NOMO-1 treated with DMSO at 0.1 percent for 48 hours (cell line): ENCODE measurements around the gene P4HB.

Experiments
- DNase-seq: peaks from one replicate; lab custom pipeline; 2025; ENCODE audit not compliant: unreplicated experiment; lab: John Stamatoyannopoulos, UW

Gene P4HB

DNA sequence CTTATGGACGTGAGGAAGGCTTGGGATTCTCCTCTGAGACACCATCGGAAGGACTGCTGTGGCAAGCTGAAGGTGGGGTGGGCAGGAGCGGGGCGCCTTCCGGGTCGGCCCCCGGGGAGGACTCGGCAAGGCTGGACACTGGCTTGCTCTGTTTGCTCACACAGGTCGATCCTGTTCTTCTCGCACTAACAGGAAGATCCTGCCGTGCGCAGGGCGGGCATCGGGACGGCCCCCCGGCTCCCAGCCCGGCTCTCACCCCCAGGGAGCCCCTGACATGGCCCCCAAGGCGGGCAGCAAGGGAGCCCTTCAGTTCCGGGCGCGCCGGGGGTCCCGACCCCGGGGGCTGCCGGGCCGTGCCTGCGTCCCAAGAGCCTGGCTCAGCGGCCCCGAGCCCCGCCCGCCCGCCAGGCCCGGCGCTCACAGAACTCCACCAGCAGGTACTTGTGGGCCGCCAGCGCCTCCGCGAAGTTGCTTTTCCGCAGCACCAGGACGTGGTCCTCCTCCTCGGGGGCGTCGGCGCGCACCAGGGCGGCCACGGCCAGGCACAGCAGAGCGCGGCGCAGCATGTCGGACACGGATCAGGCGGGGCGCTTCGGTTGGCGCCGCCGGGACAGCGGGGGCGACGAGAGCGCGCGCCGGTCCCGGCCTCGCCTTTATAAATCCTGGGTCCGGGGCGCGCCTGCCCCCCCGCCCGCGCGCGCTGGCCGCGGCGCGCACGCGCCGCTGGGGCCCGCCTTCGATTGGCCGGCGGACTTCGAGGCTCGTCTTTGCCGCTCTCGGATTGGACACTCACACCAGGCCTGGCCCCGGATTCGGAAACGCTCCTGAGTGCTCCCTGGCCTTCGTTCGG is at the start of gene P4HB:
TSS of gene P4HB (minus strand) at position 630 of the 850 bp plus-strand sequence. CDS start at position 566, 64 bp downstream.
- DNase-seq, result no peak

DNA sequence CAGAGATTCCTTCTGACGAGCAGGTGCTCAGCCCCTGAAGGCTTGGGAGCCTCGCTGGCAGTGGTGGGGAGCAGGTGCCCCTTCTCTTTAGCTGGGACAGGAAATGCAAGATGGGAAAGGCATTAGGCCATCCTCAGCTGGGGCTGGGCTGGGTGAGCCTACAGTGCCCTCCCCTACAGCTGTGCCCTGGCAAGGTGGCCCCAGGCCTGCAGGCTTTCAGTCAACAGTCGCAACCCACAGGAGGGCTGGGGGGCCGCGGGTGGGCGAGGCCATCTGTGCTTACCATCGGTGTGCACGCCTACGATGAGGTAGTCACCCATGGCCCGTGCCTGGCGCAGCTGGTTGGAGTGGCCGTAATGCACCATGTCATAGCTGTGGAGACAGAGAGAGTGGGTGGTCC is 48.9 kb upstream of the P4HB start:
- DNase-seq, result no peak

DNA sequence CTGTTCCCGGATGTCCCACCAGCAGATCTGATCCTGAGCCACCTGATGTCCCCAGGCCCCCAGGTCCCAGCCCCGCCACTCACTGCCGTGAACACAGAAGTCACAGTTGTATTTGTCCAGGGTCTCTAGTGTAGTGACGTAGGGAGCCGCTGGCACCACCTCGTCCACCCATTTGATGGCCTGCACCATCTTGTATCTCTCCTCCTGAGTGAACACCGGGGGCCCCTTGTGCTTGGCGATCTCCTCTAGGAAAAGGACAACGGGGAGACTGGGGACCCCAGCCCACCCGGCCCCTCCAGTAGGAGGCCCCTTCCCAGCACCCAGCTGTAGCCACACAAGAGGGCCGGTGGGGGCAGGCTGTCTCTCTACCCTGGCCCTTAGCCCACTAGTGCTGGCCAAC is 48.5 kb upstream of the P4HB start:
- DNase-seq, result no peak

GRCh38 chr17:81907219-81908145 is 47.1 kb upstream of the P4HB start:
- no peak for DNase-seq

DNA sequence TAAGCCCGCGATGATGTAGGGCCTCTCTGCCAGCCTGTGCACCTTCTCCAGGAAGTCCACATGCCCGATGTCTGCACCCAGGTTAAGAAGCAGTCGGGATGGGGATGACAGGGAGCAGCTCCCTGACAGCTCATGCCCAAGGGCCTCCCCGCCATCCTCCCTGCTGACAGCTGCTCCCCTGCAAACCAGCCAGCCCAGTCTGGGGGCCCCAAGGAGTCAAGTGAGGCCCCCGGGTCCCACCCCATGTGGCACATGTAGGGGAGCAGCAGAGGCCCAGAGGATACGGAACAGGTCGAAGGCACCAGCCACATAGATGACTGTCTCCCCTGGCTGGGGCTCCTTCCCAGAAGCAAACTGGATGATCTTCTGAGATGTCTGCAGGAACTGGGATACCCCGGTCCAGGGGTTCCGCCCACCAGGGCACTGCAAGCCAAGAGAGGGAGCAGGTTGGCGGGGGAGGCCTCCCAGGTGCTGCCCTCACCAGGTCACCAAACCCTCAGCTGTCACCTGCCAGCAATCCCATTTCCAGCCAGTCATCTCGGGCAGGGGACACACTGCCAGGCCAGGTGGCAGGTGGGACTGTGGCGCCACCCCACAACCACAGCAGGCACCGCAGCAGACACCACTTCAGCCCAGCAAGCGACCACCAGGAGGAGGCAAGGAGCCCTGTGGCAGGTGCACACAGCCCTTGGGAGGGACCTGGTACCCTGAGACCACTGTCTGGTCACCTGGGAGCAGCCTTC is 46.3 kb upstream of the P4HB start:
- no peak for DNase-seq

DNA sequence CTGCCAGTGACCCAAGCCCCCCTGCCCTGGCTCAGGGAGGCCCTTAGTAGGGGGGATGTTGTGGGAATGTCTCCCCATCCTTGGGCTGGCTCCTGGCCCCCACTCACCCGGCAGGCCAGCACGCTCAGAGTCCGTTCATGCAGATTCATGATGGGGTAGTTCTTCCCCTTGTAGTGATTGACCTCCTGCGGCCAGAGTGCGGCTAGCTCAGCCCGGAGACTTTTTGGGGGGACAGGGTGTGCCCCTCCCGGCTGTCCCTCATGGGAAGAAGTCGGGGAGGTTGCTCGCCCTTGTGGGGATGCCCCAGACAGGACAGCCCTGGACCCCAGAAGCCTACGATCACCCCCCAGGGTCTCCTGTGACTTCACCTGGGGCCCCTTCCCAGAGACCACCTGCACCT is 45.7 kb upstream of the P4HB start:
- DNase-seq, result no peak

DNA sequence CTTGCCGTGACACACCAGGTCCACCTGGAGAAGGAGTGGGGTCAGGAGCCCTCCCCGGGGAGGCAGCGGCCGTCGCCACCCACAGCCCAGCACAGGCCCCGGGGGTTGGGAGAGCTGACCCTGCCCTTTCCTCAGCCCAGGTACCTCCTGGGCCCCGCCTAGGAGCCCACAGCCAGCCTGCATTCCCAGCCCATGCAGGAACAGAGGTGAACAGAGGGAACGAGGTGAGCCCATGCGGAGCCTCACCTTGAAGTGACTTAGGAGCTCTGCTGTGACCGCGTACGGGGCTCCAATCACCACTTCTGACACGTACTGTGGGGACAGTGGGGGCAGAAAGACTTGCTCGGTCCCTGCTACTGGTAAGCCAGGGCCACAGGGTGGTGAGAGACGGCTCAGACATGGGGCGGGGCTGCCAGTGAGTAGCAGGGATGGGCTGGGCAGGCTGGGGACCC is 45.1 kb upstream of the P4HB start:
- DNase-seq, result no peak

DNA sequence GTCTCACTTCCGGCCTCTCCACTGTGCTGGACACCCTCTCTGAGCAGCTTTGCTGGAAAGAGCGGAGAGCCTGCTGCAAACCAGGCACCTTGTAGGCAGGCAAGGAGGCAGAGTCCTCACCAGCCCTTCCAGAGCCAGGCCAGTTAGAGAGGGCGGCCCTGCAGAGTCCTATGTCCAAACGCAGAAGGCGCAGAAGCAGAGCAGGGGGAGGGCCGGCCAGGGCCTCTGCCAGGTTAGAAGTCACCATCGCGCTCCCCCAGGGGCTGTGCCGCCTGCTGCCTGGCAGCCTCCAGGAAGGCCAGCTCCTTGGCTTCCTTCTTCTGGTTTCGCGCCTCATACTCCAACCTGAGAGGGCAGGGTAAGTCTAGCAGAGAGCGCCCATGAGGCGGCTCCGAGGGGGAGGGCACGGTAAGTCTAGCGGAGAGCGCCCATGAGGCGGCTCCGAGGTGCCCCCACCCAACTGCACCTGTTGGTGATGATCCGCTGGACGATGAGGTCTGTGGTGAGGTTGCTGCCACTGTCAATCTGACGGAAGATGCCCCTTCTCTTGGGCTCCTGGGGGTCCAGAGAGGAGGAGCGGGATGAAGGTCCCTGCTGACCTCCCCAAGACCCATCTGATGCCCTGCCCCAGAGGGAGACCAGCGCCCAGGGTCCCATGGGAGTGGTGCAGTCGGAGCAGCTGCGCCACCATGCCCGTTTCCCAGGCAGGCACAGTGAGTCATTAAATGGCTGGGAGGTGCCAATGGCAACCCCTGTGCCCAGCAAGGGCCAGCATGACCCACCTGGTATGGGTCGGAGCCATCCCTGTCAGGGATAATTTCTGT is 44.5 kb upstream of the P4HB start:
- DNase-seq, result no peak

DNA sequence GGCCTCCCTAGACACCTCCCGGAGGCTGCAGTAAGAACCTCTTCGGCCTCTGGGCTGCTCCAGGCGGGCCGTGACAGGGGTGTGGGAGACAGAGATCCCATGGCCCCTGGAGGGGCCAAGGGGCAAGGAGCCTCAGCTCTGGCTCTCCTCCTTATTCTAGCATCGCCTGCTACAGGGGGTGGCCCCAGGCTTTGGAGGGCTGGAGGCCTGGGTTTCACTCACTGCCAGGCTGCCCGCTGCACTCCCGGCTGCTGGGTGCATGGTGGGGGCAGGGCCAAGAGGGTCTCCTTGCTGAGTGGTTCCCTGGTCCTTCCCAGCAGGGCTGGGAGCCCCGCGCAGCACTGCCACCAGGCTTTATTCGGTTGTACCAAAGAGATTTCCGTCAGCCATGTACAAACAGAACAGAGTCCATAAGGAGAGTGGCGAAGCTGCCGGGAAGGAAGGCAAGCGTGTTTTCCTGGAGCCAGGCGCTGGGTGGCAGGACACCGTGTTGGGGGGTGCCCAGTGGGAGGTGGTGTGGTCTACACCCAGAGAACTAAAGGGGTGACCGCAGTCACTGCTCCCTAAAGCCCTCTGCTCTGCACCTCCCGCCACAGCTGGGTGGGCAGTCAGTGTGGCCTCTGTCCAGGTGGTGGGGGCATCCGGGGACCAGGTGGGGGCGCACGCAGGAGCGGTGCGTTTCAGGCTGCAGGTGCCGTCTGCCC is 43.7 kb upstream of the P4HB start:
- no peak for DNase-seq

DNA sequence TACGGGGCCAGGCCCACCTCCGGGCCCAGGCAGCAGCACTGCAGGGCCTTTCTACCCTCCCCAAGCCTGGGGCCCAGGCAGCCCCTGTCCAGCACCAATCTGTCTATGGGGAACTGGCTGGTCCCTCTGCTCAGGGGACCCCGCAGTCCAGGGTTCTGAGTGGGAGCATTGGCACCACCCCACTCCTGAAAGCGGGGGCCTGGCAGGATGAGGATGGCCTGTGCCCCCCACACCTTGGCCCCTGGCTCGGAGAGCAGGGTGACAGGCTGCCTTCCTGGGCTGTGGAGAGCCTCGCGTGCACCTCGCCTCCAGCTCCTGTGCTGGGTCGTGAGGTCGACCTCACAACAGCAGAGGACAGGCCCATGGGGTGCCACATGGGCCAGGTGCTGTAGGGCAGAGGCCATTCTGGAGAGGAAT is 43.1 kb upstream of the P4HB start:
- DNase-seq, result no peak

- DNase-seq, result no peak
Measured at GRCh38 chr17:81902653-81903414, 42.5 kb upstream of the P4HB start.

GRCh38 chr17:81902023-81902652 is 41.8 kb upstream of the P4HB start, which contains the start of gene NPB:
TSS of gene NPB (plus strand) at chr17:81902238. CDS start at chr17:81902278, 40 bp downstream.
- DNase-seq, result no peak

GRCh38 chr17:81901167-81902022 is 41.1 kb upstream of the P4HB start:
- DNase-seq, result no peak

DNA sequence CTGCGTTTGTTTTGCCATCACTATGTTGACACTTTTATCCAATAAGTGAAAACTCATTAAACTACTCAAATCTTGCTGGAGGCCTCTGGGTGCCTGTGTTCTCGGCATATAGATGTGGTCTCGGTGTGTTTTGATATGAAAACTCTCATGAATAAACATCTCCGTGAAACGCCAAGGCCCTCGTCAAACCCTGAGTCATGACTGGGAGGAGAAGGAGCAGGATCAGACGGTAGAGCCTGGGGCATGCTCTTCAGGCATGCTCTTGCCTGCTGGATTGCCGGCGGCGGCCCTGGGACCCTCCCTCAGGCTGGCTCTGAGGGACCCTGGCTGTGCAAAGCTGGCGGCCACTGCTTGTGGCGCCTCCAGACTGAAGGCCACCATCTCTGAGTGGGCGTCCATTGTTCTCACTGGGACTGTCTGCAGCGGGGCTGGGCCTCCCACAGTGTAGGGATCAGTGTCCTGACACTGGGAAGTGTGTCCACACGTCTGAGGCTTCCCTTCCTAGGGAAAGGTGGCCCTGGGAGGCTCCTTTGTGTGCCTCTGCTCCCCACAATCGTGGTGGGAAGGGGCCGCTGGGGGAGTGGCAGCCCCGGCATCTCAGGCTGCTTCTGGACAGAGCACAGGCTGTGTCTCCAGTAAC is 40.0 kb upstream of the P4HB start:
- no peak for DNase-seq

DNA sequence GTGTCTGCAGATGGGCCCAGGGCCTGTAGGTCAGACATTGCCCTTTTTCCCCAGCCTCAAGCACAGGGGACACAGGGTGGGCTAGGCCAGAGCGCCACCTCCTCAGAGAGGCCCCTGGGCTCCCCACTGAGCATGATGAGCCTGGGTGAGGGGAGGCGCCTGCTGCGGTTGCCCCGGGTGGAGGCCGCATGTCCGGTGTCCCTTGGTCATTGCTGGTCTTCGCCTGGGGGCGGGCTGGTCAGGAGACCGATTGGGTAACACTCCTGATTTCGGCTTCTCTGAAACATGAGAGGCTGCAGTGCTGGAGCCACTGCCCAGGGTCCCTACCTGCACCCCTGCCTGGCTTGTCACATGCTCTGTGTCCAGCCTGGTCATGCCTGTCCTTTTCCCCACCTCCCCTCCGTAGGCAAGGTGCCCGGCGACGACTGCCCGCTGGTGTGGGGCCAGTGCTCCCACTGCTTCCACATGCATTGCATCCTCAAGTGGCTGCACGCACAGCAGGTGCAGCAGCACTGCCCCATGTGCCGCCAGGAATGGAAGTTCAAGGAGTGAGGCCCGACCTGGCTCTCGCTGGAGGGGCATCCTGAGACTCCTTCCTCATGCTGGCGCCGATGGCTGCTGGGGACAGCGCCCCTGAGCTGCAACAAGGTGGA is 39.3 kb upstream of the P4HB start:
- DNase-seq, result no peak

DNA sequence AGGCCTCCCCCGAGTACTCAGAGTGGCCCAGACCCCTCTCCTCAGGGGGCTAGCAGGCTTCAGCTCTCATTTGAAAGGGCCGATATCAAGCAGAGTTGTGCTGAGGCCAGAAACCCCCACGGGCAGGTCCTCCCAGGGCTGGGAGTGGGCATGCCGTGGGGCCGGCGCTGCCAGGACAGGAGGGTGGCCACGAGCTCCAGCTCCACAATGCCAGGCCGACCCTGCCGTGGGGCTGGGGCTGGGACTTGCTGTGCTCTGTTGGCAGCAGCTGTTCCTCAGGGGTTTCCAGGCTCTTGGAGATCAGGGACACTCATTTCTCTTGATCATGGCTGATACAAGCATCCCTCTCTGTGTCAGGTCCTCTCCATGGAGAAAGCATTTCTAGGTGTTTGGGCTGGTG is 38.5 kb upstream of the P4HB start:
- no peak for DNase-seq
